Measurements from ENCODE around the gene SCFD1. TPM values are rescaled to one million over a fixed set of nuclear protein-coding genes. Genes with fewer than 3 reads are reported as not detected.
"Not testable (repeated sequence)": the region's sequence is repeated elsewhere in the genome, so short reads cannot be mapped to it uniquely, and the experiment has no call there.

SCFD1 gene
- total and polyA plus RNA-seq, 3 experiments from 2014 or later, result 62.7 to 66.9 (median 63.8) TPM

DNA sequence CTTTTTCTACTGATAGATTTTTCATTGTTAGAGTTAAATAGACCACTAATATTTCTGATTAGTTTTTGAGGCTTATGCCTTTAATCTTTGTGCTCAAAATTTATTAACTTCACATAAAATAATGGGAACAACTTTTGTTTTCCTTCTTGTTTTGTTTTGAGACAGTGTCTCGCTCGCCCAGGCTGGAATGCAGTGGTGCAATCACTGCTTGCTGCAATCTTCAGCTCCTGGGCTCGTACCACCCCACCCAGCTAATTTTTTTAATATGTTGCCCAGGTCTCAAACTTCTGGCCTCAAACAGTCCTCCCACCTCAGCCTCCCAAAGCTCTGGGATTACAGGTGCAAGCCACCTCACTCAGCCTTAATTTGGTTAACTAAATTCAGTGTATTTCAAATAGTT is 16.8 kb downstream of the SCFD1 start:
- peaks cover 11% of the 10 kb centered on the region for H3K36me3 ChIP-seq (ENCODE audit: insufficient read depth, low read length)
- Mint-ChIP-seq H3K36me3 (peaks cover 9 to 73% (median 20%) of the 10 kb centered on the region in 3 donors), H3K4me3 (no peak overlapping the region), H3K27me3 (no peaks in the 10 kb centered on the region), H3K4me1 (peaks cover 13 to 29% (median 25%) of the 10 kb centered on the region in 3 donors), H3K9me3 (no peaks in the 10 kb centered on the region), H3K27ac (peak overlapping the region in 4 of 8 donors; percentile 43 to 66 (median 50))
- DNase-seq, result no peak
- ChIA-PET POLR2A (no interaction called here), CTCF (no interaction called here)
- no peaks in the 10 kb centered on the region for H3K4me1 ChIP-seq (ENCODE audit: insufficient read depth, low read length)
- no peaks in the 10 kb centered on the region for H3K27me3 ChIP-seq (ENCODE audit: insufficient read depth, low read length, poor library complexity, severe bottlenecking)
- no peaks in the 10 kb centered on the region for H3K9me3 ChIP-seq (ENCODE audit: low read length)
- no peak overlapping the region for H3K4me3 ChIP-seq (ENCODE audit: low read length)
- H3K27ac ChIP-seq (ENCODE audit: low read depth, low read length), result no peak overlapping the region

DNA sequence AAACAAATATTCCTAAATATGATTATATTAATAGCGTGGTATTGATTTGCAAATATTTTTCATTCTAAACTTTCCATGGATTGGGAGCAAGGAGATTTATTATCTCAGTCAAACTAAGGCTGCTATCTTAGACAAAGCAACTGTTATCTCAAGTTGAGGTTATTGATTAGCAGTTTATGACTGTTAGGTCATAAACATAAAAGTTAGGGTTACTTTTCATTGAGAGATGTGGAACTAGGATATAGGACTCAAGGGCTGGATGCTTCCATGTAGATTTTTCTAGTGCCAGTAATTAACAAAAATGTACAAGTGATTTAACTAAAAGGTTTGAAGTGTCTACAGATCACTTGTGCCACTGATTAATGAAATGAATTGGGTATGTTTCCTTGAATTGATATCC is 19.1 kb downstream of the SCFD1 start:
- CTCF ChIA-PET, result no interaction called here
- H3K4me1 Mint-ChIP-seq, result peaks cover 21 to 31% (median 26%) of the 10 kb centered on the region in 3 donors

DNA sequence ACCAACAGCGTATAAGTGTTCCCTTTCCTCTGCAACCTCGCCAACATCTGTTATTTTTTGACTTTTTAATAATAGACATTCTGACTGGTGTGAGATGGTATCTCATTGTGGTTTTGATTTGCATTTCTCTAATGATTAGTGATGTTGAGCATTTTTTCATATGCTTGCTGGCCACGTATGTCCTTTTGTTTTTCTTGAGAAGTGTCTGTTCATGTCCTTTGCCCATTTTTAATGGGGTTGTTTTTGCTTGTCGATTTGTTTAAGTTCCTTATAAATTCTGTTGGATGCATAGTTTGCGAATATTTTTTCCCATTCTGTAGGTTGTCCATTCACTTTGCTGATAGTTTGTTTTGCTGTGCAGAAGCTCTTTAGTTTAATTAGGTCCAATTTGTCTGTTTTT is 22.3 kb downstream of the SCFD1 start:
- H3K36me3 ChIP-seq (ENCODE audit: insufficient read depth, low read length); H3K9me3 ChIP-seq (ENCODE audit: low read length); POLR2A ChIA-PET; H3K27me3 ChIP-seq (ENCODE audit: insufficient read depth, low read length, poor library complexity, severe bottlenecking); H3K27me3 Mint-ChIP-seq; H3K4me1 ChIP-seq (ENCODE audit: insufficient read depth, low read length); CTCF ChIA-PET; H3K27ac ChIP-seq (ENCODE audit: low read depth, low read length); H3K27ac Mint-ChIP-seq; H3K4me3 ChIP-seq (ENCODE audit: low read length); DNase-seq; H3K9me3 Mint-ChIP-seq: not testable (repeated sequence)
- Mint-ChIP-seq H3K4me1 (peaks cover 15 to 22% (median 21%) of the 10 kb centered on the region in 3 donors), H3K4me3 (peak overlapping the region in 1 of 7 donors; percentile 11), H3K36me3 (peaks cover 35 to 67% (median 36%) of the 10 kb centered on the region in 3 donors)

More for the DNA sequence above, 19.1 kb downstream of the SCFD1 start:
- H3K4me3 Mint-ChIP-seq, result no peak overlapping the region
- peak overlapping the region in 2 of 8 donors; percentile 1 to 9 for H3K27ac Mint-ChIP-seq
- no peak for DNase-seq
- no peaks in the 10 kb centered on the region for H3K27me3 Mint-ChIP-seq
- POLR2A ChIA-PET, result no interaction called here
- H3K36me3 Mint-ChIP-seq, result peaks cover 29 to 75% (median 30%) of the 10 kb centered on the region in 3 donors
- Histone ChIP-seq H3K27me3 (ENCODE audit: insufficient read depth, low read length, poor library complexity, severe bottlenecking) (no peaks in the 10 kb centered on the region), H3K4me3 (ENCODE audit: low read length) (no peak overlapping the region), H3K36me3 (ENCODE audit: insufficient read depth, low read length) (peaks cover 9% of the 10 kb centered on the region), H3K27ac (ENCODE audit: low read depth, low read length) (no peak overlapping the region), H3K4me1 (ENCODE audit: insufficient read depth, low read length) (no peaks in the 10 kb centered on the region), H3K9me3 (ENCODE audit: low read length) (no peaks in the 10 kb centered on the region)
- peaks cover 0 to 4% (median 0%) of the 10 kb centered on the region in 5 donors for H3K9me3 Mint-ChIP-seq

DNA sequence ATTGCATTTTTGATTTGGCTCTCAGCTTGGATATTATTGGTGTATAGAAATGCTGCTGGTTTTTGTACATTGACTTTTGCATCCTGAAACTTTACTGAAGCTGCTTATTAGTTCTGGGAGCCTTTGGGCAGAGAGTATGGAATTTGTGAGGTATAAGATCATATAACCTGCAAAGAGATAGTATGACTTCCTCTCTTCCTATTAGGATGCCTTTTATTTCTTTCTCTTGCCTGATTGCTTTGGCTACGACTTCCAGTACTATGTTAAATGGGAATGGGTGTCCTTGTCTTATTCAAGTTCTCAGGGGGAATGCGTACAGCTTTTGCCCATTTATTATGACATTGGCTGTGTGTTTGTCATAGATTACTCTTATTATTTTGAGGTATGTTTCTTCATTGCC is 23.5 kb downstream of the SCFD1 start:
- Histone ChIP-seq H3K27me3 (ENCODE audit: insufficient read depth, low read length, poor library complexity, severe bottlenecking) (no peaks in the 10 kb centered on the region), H3K27ac (ENCODE audit: low read depth, low read length) (no peak overlapping the region), H3K4me3 (ENCODE audit: low read length) (no peak overlapping the region), H3K36me3 (ENCODE audit: insufficient read depth, low read length) (peaks cover 17% of the 10 kb centered on the region), H3K4me1 (ENCODE audit: insufficient read depth, low read length) (no peaks in the 10 kb centered on the region), H3K9me3 (ENCODE audit: low read length) (no peaks in the 10 kb centered on the region)
- ChIA-PET POLR2A (no interaction called here), CTCF (no interaction called here)
- no peak overlapping the region for H3K27ac Mint-ChIP-seq
- H3K4me1 Mint-ChIP-seq, result peaks cover 15 to 21% (median 21%) of the 10 kb centered on the region in 3 donors
- peaks cover 36 to 70% (median 38%) of the 10 kb centered on the region in 3 donors for H3K36me3 Mint-ChIP-seq
- no peak for DNase-seq
- H3K27me3 Mint-ChIP-seq, result no peaks in the 10 kb centered on the region
- H3K4me3 Mint-ChIP-seq, result no peak overlapping the region
- peaks cover 0 to 4% (median 0%) of the 10 kb centered on the region in 5 donors for H3K9me3 Mint-ChIP-seq

DNA sequence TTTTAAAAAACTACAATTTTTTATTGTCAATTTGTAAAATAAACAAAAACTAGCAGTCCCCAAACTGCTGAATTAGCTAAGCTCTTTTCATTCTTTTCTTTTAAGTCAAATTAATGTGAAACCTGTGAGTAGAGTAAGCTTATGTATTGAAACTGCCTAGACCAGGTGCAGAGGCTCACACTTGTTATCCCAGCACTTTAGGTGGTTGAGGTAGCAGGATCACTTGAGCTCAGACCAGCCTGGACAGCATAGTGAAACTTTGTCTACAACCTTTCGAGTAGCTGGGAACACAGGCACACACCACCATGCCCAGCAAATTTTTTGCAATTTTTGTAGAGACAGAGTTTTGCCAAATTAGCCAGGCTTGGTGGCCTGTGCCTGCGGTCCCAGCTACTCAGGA is 26.4 kb downstream of the SCFD1 start:
- H3K9me3 ChIP-seq (ENCODE audit: low read length), result no peaks in the 10 kb centered on the region
- peaks cover 28% of the 10 kb centered on the region for H3K36me3 ChIP-seq (ENCODE audit: insufficient read depth, low read length)
- Mint-ChIP-seq H3K36me3 (peaks cover 33 to 77% (median 35%) of the 10 kb centered on the region in 3 donors), H3K27me3 (no peaks in the 10 kb centered on the region), H3K9me3 (peaks cover 0 to 4% (median 0%) of the 10 kb centered on the region in 5 donors), H3K4me1 (peaks cover 12 to 21% (median 17%) of the 10 kb centered on the region in 3 donors), H3K27ac (no peak overlapping the region), H3K4me3 (no peak overlapping the region)
- no peaks in the 10 kb centered on the region for H3K4me1 ChIP-seq (ENCODE audit: insufficient read depth, low read length)
- ChIA-PET CTCF (no interaction called here), POLR2A (no interaction called here)
- H3K27ac ChIP-seq (ENCODE audit: low read depth, low read length), result no peak overlapping the region
- H3K4me3 ChIP-seq (ENCODE audit: low read length), result no peak overlapping the region
- H3K27me3 ChIP-seq (ENCODE audit: insufficient read depth, low read length, poor library complexity, severe bottlenecking), result no peaks in the 10 kb centered on the region
- no peak for DNase-seq

DNA sequence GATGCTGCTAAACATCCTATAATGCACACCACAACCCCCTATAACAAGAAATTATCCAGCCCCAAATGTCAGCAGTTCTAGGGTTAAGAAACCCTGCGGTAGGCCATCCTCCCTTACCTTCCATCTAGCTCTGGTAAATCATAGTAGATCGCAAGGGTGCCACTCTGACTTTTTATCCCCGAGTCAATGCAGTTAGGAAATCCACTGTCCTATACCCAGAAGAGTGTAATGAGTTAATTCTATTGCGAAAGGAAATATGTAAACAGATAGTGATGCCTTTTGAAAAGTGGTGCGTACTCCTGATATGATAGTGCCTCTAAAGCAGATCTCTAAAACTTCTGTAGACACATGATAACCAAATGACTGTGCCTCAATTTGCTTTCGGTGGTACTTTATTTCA is 29.8 kb downstream of the SCFD1 start:
- peak overlapping the region in 1 of 8 donors; percentile 19 for H3K27ac Mint-ChIP-seq
- POLR2A ChIA-PET, result no interaction called here
- Histone ChIP-seq H3K27me3 (ENCODE audit: insufficient read depth, low read length, poor library complexity, severe bottlenecking) (no peaks in the 10 kb centered on the region), H3K9me3 (ENCODE audit: low read length) (no peaks in the 10 kb centered on the region), H3K27ac (ENCODE audit: low read depth, low read length) (no peak overlapping the region), H3K36me3 (ENCODE audit: insufficient read depth, low read length) (peaks cover 32% of the 10 kb centered on the region), H3K4me1 (ENCODE audit: insufficient read depth, low read length) (no peaks in the 10 kb centered on the region), H3K4me3 (ENCODE audit: low read length) (no peak overlapping the region)
- peaks cover 7 to 47% (median 13%) of the 10 kb centered on the region in 3 donors for H3K36me3 Mint-ChIP-seq
- no peaks in the 10 kb centered on the region for H3K27me3 Mint-ChIP-seq
- H3K9me3 Mint-ChIP-seq, result no peaks in the 10 kb centered on the region
- CTCF ChIA-PET, result no interaction called here
- H3K4me1 Mint-ChIP-seq, result no peaks in the 10 kb centered on the region
- H3K4me3 Mint-ChIP-seq, result no peak overlapping the region
- no peak for DNase-seq

DNA sequence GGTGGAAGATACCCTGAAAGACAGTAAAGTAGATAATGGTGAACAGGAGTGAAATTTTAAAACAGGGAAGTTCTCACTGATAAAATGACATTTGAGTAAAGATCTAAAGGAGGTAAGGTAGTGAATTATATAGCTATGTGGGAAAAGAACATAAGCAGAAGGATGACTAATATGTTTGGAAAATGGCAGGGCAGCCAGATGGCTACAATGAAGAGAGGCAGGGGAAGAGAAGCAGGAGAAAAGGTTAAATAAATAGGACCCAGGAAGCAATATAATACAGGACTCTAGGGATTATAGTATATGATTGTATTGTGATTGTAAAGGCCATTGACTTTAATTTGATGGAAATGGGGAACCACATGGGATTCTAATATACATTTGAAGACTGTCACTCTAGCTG is 33.0 kb downstream of the SCFD1 start:
- H3K9me3 Mint-ChIP-seq, result no peaks in the 10 kb centered on the region
- CTCF ChIA-PET, result interaction anchor here (0.6 to 1.0 kb wide), 3 partner anchors 9 to 800 kb away, joined by 3 to 4 read pairs (median 3); no protein-coding TSS in a partner anchor
- POLR2A ChIA-PET, result no interaction called here

DNA sequence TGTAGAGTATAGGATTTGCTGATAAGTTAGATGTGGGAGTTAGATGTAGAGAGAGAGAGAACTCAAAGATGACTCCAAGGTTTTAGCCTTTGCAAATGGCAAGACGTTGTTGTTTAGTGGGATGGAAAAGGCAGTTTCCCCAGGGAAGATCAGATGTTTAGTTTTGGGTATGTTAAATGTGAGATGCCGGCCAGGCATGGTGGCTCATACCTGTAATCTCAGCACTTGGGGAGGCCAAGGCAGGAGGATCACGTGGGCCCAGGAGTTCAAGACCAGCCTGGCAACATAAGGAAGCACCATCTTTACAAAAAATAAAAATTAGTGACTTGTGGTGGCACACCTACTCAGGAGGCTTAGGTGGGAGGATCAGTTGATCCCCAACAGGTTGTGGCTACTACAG is 33.5 kb downstream of the SCFD1 start:
- Mint-ChIP-seq H3K9me3 (no peaks in the 10 kb centered on the region), H3K4me1 (no peaks in the 10 kb centered on the region), H3K4me3 (no peak overlapping the region), H3K27ac (no peak overlapping the region), H3K27me3 (no peaks in the 10 kb centered on the region), H3K36me3 (peaks cover 4 to 44% (median 12%) of the 10 kb centered on the region in 3 donors)
- no peak for DNase-seq
- Histone ChIP-seq H3K27me3 (ENCODE audit: insufficient read depth, low read length, poor library complexity, severe bottlenecking) (no peaks in the 10 kb centered on the region), H3K27ac (ENCODE audit: low read depth, low read length) (no peak overlapping the region), H3K4me1 (ENCODE audit: insufficient read depth, low read length) (no peaks in the 10 kb centered on the region), H3K36me3 (ENCODE audit: insufficient read depth, low read length) (peaks cover 25% of the 10 kb centered on the region), H3K9me3 (ENCODE audit: low read length) (no peaks in the 10 kb centered on the region), H3K4me3 (ENCODE audit: low read length) (no peak overlapping the region)
- CTCF ChIA-PET, result interaction anchor here (0.9 to 1.2 kb wide), 3 partner anchors 9 to 51 kb away, joined by 3 to 4 read pairs (median 4); no protein-coding TSS in a partner anchor
- POLR2A ChIA-PET, result no interaction called here

More for the DNA sequence above, 33.0 kb downstream of the SCFD1 start:
- Histone ChIP-seq H3K27me3 (ENCODE audit: insufficient read depth, low read length, poor library complexity, severe bottlenecking) (no peaks in the 10 kb centered on the region), H3K4me1 (ENCODE audit: insufficient read depth, low read length) (no peaks in the 10 kb centered on the region), H3K9me3 (ENCODE audit: low read length) (no peaks in the 10 kb centered on the region), H3K27ac (ENCODE audit: low read depth, low read length) (no peak overlapping the region), H3K4me3 (ENCODE audit: low read length) (no peak overlapping the region), H3K36me3 (ENCODE audit: insufficient read depth, low read length) (peaks cover 29% of the 10 kb centered on the region)
- H3K4me3 Mint-ChIP-seq, result no peak overlapping the region
- H3K27ac Mint-ChIP-seq, result no peak overlapping the region
- H3K27me3 Mint-ChIP-seq, result no peaks in the 10 kb centered on the region
- no peak for DNase-seq
- H3K4me1 Mint-ChIP-seq, result no peaks in the 10 kb centered on the region
- H3K36me3 Mint-ChIP-seq, result peaks cover 5 to 44% (median 12%) of the 10 kb centered on the region in 3 donors
